Measurements from ENCODE around the gene AFF3. TPM values are rescaled to one million over a fixed set of nuclear protein-coding genes. Genes with fewer than 3 reads are reported as not detected.

The AFF3 gene
- total RNA-seq, 1 experiment from 2014 or later = 0.22 TPM

DNA sequence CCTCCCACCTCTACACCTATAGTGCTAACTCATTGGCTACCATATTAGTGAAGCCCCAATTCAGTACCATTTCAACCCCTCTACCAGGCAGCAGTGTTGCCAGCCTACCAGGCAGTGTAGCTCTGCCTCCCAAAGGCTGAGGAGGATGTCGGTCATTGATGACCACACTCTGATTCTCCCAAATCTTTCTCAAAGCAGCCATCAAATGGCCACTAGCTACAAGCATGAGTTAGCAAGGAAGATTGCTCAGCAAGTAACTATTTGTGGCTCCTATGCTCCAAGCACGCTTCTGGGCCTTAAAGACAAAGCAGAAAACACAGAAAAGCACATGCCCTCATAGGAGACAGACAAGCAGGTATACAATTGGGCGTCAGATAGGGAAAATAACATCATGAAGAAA lies 42.7 kb upstream of the AFF3 start:
- no peak overlapping the region for H2BK15ac ChIP-seq (ENCODE audit: low read depth, low read length)
- H3K9ac ChIP-seq (ENCODE audit: extremely low read depth, insufficient read length, low read length) = no peak overlapping the region
- H4K20me1 ChIP-seq (ENCODE audit: control insufficient read depth, insufficient read depth, insufficient read length) = no peaks in the 10 kb centered on the region
- H3K79me1 ChIP-seq (ENCODE audit: insufficient read depth, low read depth, low read length, poor library complexity, severe bottlenecking) = no peaks in the 10 kb centered on the region
- H3K27me3 Mint-ChIP-seq (ENCODE audit: low read depth) = peaks cover 88% of the 10 kb centered on the region
- no peak overlapping the region for H3K56ac ChIP-seq (ENCODE audit: insufficient read length, low read depth, low read length)
- H4K5ac ChIP-seq (ENCODE audit: insufficient read length, low read depth, low read length) = no peak overlapping the region
- H3K23me2 ChIP-seq (ENCODE audit: insufficient read length, low read depth, low read length, poor library complexity, severe bottlenecking) = no peaks in the 10 kb centered on the region
- H3K27me3 ChIP-seq (ENCODE audit: insufficient read depth, low read length) = peaks cover 7% of the 10 kb centered on the region; the same call in 1 of the 2 replicates
- no peaks in the 10 kb centered on the region for H3K9me3 ChIP-seq (ENCODE audit: control insufficient read depth, low read depth, low read length)
- H2AK5ac ChIP-seq (ENCODE audit: insufficient read length, low read length) = no peak overlapping the region
- H3T11ph ChIP-seq (ENCODE audit: low read length) = no peak overlapping the region
- H2BK5ac ChIP-seq (ENCODE audit: insufficient read length, low read length) = no peak overlapping the region
- H3K27ac ChIP-seq (ENCODE audit: insufficient read length, low read depth, low read length) = no peak overlapping the region
- no peak overlapping the region for H3K27ac Mint-ChIP-seq
- H3K18ac ChIP-seq (ENCODE audit: insufficient read length, low read depth, low read length) = no peak overlapping the region
- TF ChIP-seq CTCF (conservative IDR thresholded peaks at IDR 0.05) = no peak
- H3K4me3 Mint-ChIP-seq = no peak overlapping the region
- no CpG with 5 or more reads among the region's 3 CpGs for WGBS (ENCODE audit: extremely low coverage, insufficient read length, low lambda C conversion rate)
- DNase-seq = no peak
- H3K9me3 Mint-ChIP-seq = no peaks in the 10 kb centered on the region; a peak in 2 of 5 replicates
- no peaks in the 10 kb centered on the region for H3K79me2 ChIP-seq (ENCODE audit: insufficient read depth, low read length)
- H4K8ac ChIP-seq (replicated peaks; ENCODE audit: insufficient read length, low read depth, low read length) = no peak overlapping the region
- no peak overlapping the region for H2BK20ac ChIP-seq (ENCODE audit: low read depth, low read length, poor library complexity, severe bottlenecking)
- H2BK12ac ChIP-seq (ENCODE audit: insufficient read length, low read depth, low read length) = no peak overlapping the region
- no peak overlapping the region for H3K4me2 ChIP-seq (ENCODE audit: insufficient read depth, insufficient read length, low read length)
- H3K23ac ChIP-seq (ENCODE audit: insufficient read length, low read depth, low read length) = no peak overlapping the region
- peaks cover 22 to 32% of the 10 kb centered on the region in 2 experiments for H3K4me1 Mint-ChIP-seq
- no peak overlapping the region for H3K4ac ChIP-seq (ENCODE audit: low read depth, low read length)
- H3K36me3 Mint-ChIP-seq (ENCODE audit: insufficient read depth in 1 of 3, low read depth in 3 of 3) = no peaks in the 10 kb centered on the region
- H2BK120ac ChIP-seq (ENCODE audit: low read depth, low read length, poor library complexity, severe bottlenecking) = no peak overlapping the region
- H4K91ac ChIP-seq (ENCODE audit: insufficient read length, low read depth, low read length) = no peak overlapping the region
- H2AFZ ChIP-seq (ENCODE audit: low read length) = no peak overlapping the region
- H3K4me1 ChIP-seq (ENCODE audit: insufficient read depth, low read length) = peaks cover 3% of the 10 kb centered on the region; the same call in 1 of the 2 replicates
- H3K14ac ChIP-seq (ENCODE audit: insufficient read depth, low read length) = no peak overlapping the region
